Keratinocyte (primary cell): ENCODE data around the gene ZNF578. TPM values are rescaled to one million over a fixed set of nuclear protein-coding genes. Genes with fewer than 3 reads are reported as not detected.
"Not testable (repeated sequence)": the region's sequence is repeated elsewhere in the genome, so short reads cannot be mapped to it uniquely, and the experiment has no call there.

Experiments used
- DNase-seq: peaks from one replicate; pipeline ENCODE4 v3.0.0-alpha.2; 2011; ENCODE audit warnings: low read depth, missing footprints, low spot score
- FAIRE-seq: peaks from 2 replicates; lab custom pipeline; 2011; peaks lifted over from hg19 to GRCh38; lab: Jason Lieb, UNC
- H2AFZ ChIP-seq: 2 replicates; pipeline ENCODE4 v1.6.0; 2012; ENCODE audit warnings: low read length, control low read depth, inconsistent platforms; ENCODE audit not compliant: control insufficient read depth
- H3K27ac ChIP-seq: 2 replicates; pipeline ENCODE4 v1.5.1; 2011; ENCODE audit warnings: low read length; ENCODE audit not compliant: control insufficient read depth, insufficient read depth
- H3K27me3 ChIP-seq: 3 replicates; pipeline ENCODE4 v1.6.0; 2011; ENCODE audit warnings: low read length; ENCODE audit not compliant: control insufficient read depth, insufficient read depth; ENCODE audit errors: extremely low read depth
- H3K36me3 ChIP-seq, 2 experiments: 2 replicates in 1 of 2; 3 replicates in 1 of 2; pipeline ENCODE4 v1.5.1; 2011; ENCODE audit warnings: low read length in 2 of 2, mild to moderate bottlenecking in 1 of 2; ENCODE audit not compliant: control insufficient read depth in 2 of 2, insufficient read depth in 2 of 2; ENCODE audit errors: extremely low read depth in 1 of 2
- H3K4me1 ChIP-seq: 3 replicates; pipeline ENCODE4 v1.5.1; 2011; ENCODE audit warnings: low read length; ENCODE audit not compliant: control insufficient read depth, insufficient read depth; ENCODE audit errors: extremely low read depth
- H3K4me2 ChIP-seq: 3 replicates; pipeline ENCODE4 v1.6.0; 2011; ENCODE audit warnings: low read depth, low read length; ENCODE audit not compliant: control insufficient read depth, insufficient read depth; ENCODE audit errors: extremely low read depth
- H3K4me3 ChIP-seq, 3 experiments: fragments of 200-600 bp in 1 of 3; sonication (generic) in 1 of 3; 2 replicates in 2 of 3; 3 replicates in 1 of 3; pipeline ENCODE4 v1.5.1; 2011 to 2016; ENCODE audit warnings: low read length in 3 of 3, mild to moderate bottlenecking in 3 of 3, control low read depth in 2 of 3, inconsistent platforms in 1 of 3, low read depth in 1 of 3, mixed read lengths in 1 of 3, mixed run types in 1 of 3, moderate library complexity in 1 of 3; ENCODE audit not compliant: control insufficient read depth in 2 of 3, insufficient read depth in 2 of 3; ENCODE audit errors: extremely low read depth in 1 of 3
- H3K79me2 ChIP-seq: 2 replicates; pipeline ENCODE4 v1.6.0; 2012; ENCODE audit warnings: low read length; ENCODE audit not compliant: control insufficient read depth, insufficient read depth
- H3K9ac ChIP-seq: 3 replicates; pipeline ENCODE4 v1.6.0; 2011; ENCODE audit warnings: low read length; ENCODE audit not compliant: control insufficient read depth, insufficient read depth; ENCODE audit errors: extremely low read depth
- H3K9me1 ChIP-seq: 3 replicates; pipeline ENCODE4 v1.6.0; 2011; ENCODE audit warnings: low read length; ENCODE audit not compliant: control insufficient read depth, insufficient read depth; ENCODE audit errors: extremely low read depth
- H3K9me3 ChIP-seq: 2 replicates; pipeline ENCODE4 v1.5.1; 2012; ENCODE audit warnings: low read depth, low read length; ENCODE audit not compliant: control insufficient read depth
- H4K20me1 ChIP-seq: 3 replicates; pipeline ENCODE4 v1.6.0; 2011; ENCODE audit warnings: low read length; ENCODE audit not compliant: control insufficient read depth, insufficient read depth; ENCODE audit errors: extremely low read depth
- CTCF ChIP-seq, 3 experiments: IDR thresholded peaks in 1 of 3; conservative IDR thresholded peaks in 1 of 3; optimal IDR thresholded peaks in 1 of 3; 2 replicates in 2 of 3; 3 replicates in 1 of 3; pipeline versions ENCODE3 to v1.5.1; 2011; ENCODE audit warnings: low read length in 3 of 3, mild to moderate bottlenecking in 3 of 3, moderate library complexity in 2 of 3, control low read depth in 1 of 3, inconsistent platforms in 1 of 3; ENCODE audit not compliant: insufficient read depth in 2 of 3; ENCODE audit errors: extremely low read depth in 1 of 3
- EZH2 ChIP-seq: IDR thresholded peaks from one replicate; pipeline ENCODE4 v1.6.1; 2012; ENCODE audit warnings: inconsistent platforms, mild to moderate bottlenecking, low read length, moderate library complexity
- dilution Hi-C: fragments of 300-500 bp; cut with MboI; formaldehyde crosslinking; loops from one replicate; pipeline ENCODE4 v1.7.0; 2020; ENCODE audit warnings: low sequenced_read_pairs; ENCODE audit not compliant: extremely low pct_ligation_motif_present
- polyA plus RNA-seq, 5 experiments: library from polyadenylated mRNA; depleted of rRNA in 3 of 5; stranded (reverse) in 3 of 5; stranded (forward) in 1 of 5; unstranded in 1 of 5; fragments of >200 nt; gene quantifications; 1 replicate in 1 of 5; 2 replicates in 3 of 5; 3 replicates in 1 of 5; pipeline versions ENCODE4 v1.2.1 to v1.2.3, GENCODE V29; 2011 to 2012; ENCODE audit warnings: missing spikeins in 2 of 5, low read depth in 1 of 5, low replicate concordance in 1 of 5

The ZNF578 gene
- polyA plus RNA-seq, 1 donor (not counting 4 experiments of a cell fraction or from before 2014, with no cell fraction given) = 0.79 TPM

DNA sequence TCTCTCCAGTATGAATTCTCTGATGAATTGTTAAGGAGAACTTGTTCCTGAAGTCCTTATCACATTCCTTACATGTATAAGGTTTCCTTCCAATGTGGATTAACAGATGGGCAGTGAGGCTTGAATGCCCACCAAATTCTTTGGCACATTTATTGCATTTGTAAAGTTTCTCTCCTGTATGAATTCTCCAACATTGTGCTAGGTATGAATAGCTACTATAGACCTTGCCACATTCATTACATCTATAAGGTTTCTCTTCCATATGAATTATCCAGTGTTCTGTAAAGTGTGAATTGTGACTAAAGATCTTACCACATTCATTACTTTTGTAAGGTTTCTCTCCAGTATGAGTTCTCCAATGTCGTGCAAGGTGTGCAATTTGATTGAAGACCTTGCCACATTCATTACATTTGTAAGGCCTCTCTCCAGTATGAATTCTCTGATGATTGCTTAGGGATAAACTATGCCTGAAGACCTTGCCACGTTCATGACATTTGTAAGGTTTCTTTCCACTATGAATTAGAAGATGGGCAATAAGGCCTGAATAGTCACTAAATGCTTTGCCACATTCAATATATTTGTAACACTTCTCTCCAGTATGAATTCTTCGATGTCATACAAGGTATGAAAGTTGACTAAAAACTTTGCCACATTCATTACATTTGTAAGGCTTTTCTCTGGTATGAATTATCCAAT is 20.4 kb downstream of the ZNF578 start:
- Histone ChIP-seq H3K4me3 (no peak overlapping the region), H3K9me3 (peaks cover 22% of the 10 kb centered on the region), H2AFZ (no peak overlapping the region), H3K27ac (no peak overlapping the region), H3K79me2 (no peaks in the 10 kb centered on the region), H3K27me3 (no peaks in the 10 kb centered on the region), H3K4me1 (no peaks in the 10 kb centered on the region), H3K9me1 (no peaks in the 10 kb centered on the region), H3K36me3 (no peaks in the 10 kb centered on the region), H3K4me2 (no peak overlapping the region), H3K9ac (no peak overlapping the region), H4K20me1 (no peaks in the 10 kb centered on the region)
- dilution Hi-C loops = no loop called here
- FAIRE-seq (no peak), DNase-seq (no peak)
- TF ChIP-seq CTCF (optimal IDR thresholded peaks at IDR 0.05 in 1 of 3, IDR thresholded peaks at IDR 0.05 in 1 of 3, conservative IDR thresholded peaks at IDR 0.05 in 1 of 3; ENCODE audit: extremely low read depth in 1 of 3, insufficient read depth in 2 of 3, low read length in 3 of 3) = no peak
- no peak for TF ChIP-seq EZH2

DNA sequence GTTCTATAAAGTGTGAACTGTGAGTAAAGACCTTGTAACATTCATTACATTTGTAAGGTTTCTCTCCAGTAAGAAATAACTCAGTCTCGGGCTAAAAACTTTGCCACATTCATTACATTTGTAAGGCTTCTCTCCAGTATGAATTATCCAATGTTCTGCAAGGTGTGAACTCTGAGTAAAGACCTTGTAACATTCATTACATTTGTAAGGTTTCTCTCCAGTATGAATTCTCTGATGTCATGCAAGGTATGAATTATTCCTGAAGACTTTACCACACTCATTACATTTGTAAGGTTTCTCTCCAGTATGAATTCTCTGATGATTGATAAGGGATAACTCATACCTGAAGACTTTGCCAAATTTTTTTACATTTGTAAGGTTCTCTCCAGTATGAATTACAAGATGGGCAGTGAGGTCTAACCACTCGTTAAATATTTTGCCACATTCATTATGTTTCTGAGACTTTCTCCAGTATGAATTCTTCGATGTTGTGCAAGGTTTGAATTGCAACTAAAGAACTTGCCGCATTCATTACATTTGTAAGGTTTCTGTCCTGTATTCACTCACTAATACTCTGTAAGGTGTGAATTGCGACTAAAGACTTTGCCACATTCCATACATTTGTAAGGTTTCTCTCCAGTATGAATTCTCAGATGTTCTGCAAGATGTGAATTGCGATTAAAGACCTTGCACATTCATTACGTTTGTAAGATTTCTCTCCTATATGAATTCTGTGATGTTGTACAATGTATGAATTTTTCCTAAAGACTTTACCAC is 21.2 kb downstream of the ZNF578 start:
- H4K20me1 ChIP-seq = no peaks in the 10 kb centered on the region
- no peak overlapping the region for H3K4me3 ChIP-seq
- no peak overlapping the region for H3K27ac ChIP-seq
- peaks cover 22% of the 10 kb centered on the region for H3K9me3 ChIP-seq
- no peaks in the 10 kb centered on the region for H3K79me2 ChIP-seq
- no peaks in the 10 kb centered on the region for H3K4me1 ChIP-seq
- no peaks in the 10 kb centered on the region for H3K36me3 ChIP-seq
- no peak for DNase-seq
- no peaks in the 10 kb centered on the region for H3K27me3 ChIP-seq
- dilution Hi-C loops = no loop called here
- no peak for FAIRE-seq
- H3K9me1 ChIP-seq = no peaks in the 10 kb centered on the region
- no peak for TF ChIP-seq CTCF (optimal IDR thresholded peaks at IDR 0.05 in 1 of 3, IDR thresholded peaks at IDR 0.05 in 1 of 3, conservative IDR thresholded peaks at IDR 0.05 in 1 of 3; ENCODE audit: extremely low read depth in 1 of 3, insufficient read depth in 2 of 3, low read length in 3 of 3)
- TF ChIP-seq EZH2 = no peak
- no peak overlapping the region for H3K4me2 ChIP-seq
- no peak overlapping the region for H3K9ac ChIP-seq
- H2AFZ ChIP-seq = no peak overlapping the region

DNA sequence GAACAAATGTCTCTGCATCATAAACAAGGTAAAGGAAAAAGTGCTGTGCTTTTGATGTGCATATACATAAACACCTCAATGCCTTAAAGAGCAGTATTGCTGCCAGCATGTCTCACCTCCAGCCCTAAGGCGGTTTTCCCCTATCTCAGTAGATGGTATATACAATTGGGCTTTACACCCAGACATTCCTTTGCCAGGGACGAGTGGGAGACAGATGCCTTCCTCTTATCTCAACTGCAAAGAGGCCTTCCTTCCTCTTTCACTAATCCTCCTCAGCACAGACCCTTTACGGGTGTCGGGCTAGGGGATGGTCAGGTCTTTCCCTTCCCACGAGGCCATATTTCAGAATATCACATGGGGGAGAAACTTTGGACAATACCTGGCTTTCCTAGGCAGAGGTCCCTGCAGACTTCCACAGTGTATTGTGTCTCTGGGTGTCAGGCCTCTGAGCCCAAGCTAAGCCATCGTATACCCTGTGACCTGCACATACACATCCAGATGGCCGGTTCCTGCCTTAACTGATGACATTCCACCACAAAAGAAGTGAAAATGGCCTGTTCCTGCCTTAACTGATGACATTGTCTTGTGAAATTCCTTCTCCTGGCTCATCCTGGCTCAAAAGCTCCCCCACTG is 30.9 kb downstream of the ZNF578 start:
- H2AFZ ChIP-seq, H3K4me3 ChIP-seq, FAIRE-seq, H3K4me2 ChIP-seq, dilution Hi-C loops, H3K27me3 ChIP-seq, H3K9me1 ChIP-seq, DNase-seq, H3K4me1 ChIP-seq, H3K9me3 ChIP-seq, H3K9ac ChIP-seq, H3K27ac ChIP-seq, H3K36me3 ChIP-seq, H3K79me2 ChIP-seq, H4K20me1 ChIP-seq: not testable (repeated sequence)
